SU-DHL-6 (cell line): Measurements from ENCODE around the gene SLC1A1.

ENCODE experiments used
- EZH2phosphoT487 ChIP-seq: fragments of 200-600 bp; sonication (generic), shearing (Covaris generic); conservative IDR thresholded peaks from 2 replicates; pipeline ENCODE4 v1.6.1; 2018; ENCODE audit warnings: mild to moderate bottlenecking, antibody characterized with exemption, low read length, moderate library complexity, mixed read lengths
- TF ChIP-seq, protein P1 (sequence below): fragments of 200-600 bp; sonication (generic); IDR thresholded peaks from one replicate; pipeline ENCODE4 v1.5.1; 2017; ENCODE audit warnings: antibody characterized with exemption, mild to moderate bottlenecking, low read length, moderate library complexity; ENCODE audit not compliant: insufficient read depth, poor library complexity, severe bottlenecking

DNA sequence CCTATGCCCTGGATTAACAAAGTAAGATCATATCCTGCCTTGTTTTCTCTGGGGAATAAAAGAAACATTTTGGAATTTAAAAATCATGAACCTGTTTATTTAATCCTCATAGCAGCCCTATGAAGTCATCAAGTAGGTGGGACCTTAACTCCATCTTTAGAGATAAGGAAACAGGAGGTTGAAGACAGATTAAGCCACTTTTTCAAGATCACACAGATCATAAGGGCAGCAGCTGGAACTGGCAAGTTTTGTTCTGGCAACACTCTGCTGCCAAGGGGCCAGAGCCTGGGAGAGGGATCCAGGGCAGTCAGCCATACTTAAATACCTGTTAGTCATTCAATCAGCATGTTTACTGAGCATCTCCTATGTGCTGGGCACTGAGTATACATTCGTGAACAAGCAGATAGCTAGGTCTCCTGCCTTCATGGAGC lies 63.7 kb downstream of the SLC1A1 start:
- TF ChIP-seq, protein P1, sequence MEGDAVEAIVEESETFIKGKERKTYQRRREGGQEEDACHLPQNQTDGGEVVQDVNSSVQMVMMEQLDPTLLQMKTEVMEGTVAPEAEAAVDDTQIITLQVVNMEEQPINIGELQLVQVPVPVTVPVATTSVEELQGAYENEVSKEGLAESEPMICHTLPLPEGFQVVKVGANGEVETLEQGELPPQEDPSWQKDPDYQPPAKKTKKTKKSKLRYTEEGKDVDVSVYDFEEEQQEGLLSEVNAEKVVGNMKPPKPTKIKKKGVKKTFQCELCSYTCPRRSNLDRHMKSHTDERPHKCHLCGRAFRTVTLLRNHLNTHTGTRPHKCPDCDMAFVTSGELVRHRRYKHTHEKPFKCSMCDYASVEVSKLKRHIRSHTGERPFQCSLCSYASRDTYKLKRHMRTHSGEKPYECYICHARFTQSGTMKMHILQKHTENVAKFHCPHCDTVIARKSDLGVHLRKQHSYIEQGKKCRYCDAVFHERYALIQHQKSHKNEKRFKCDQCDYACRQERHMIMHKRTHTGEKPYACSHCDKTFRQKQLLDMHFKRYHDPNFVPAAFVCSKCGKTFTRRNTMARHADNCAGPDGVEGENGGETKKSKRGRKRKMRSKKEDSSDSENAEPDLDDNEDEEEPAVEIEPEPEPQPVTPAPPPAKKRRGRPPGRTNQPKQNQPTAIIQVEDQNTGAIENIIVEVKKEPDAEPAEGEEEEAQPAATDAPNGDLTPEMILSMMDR = no peak
- TF ChIP-seq EZH2phosphoT487 = no peak
